Measurements from ENCODE around the gene CRCP. TPM values are rescaled to one million over a fixed set of nuclear protein-coding genes. Genes with fewer than 3 reads are reported as not detected.
"Not testable (repeated sequence)": the region's sequence is repeated elsewhere in the genome, so short reads cannot be mapped to it uniquely, and the experiment has no call there.

Gene CRCP
- total RNA-seq, 2 donors from 2014 or later = 37.9 to 48.1 TPM

GRCh38 chr7:66146701-66147100, 32.1 kb downstream of the CRCP start:
- Histone ChIP-seq H3K9me3 (no peaks in the 10 kb centered on the region), H3K27ac (peak overlapping the region in 1 of 2 donors; percentile 4), H3K27me3 (replicated peaks; ENCODE audit: insufficient read depth) (no peaks in the 10 kb centered on the region), H3K4me1 (replicated peaks) (no peaks in the 10 kb centered on the region), H3K36me3 (no peaks in the 10 kb centered on the region), H3K4me3 (no peak overlapping the region)
- no peak for TF ChIP-seq POLR2AphosphoS5 (IDR thresholded peaks at IDR 0.05)
- TF ChIP-seq CTCF (IDR thresholded peaks at IDR 0.05) = no peak
- TF ChIP-seq POLR2A (IDR thresholded peaks at IDR 0.05) = no peak
- intact Hi-C loops (cut with DNase I) = loop anchor here (10.0 kb wide), 1 partner anchor 348 kb away; no protein-coding TSS in a partner anchor
- DNase-seq (ENCODE audit: low spot score) = no peak
- 84% methylated on average over 5 of the region's 5 CpGs for WGBS

DNA sequence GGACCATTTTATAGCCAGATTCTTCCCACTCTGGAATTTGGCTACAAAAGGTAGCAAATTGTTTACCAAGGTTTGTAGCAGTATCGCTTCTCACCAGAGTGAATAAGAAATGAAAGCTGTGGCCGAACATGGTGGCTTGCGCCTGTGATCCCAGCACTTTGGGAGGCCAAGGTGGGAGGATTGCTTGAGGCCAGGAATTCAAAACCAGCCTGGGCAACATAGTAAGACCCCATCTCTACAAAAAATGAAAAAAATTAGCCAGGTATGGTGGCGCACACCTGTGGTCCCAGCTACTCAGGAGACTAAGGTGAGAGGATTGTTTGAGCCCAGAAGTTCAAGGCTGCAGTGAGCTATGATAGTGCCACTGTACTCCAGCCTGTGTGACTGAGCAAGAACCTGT, 33.0 kb downstream of the CRCP start:
- H3K4me3 ChIP-seq; H3K27me3 ChIP-seq (replicated peaks; ENCODE audit: insufficient read depth); H3K4me1 ChIP-seq (replicated peaks); H3K36me3 ChIP-seq; DNase-seq (ENCODE audit: low spot score); H3K9me3 ChIP-seq: not testable (repeated sequence)
- 98% methylated on average over 4 of the region's 4 CpGs for WGBS
- peak overlapping the region in 1 of 2 donors; percentile 48 for H3K27ac ChIP-seq
- intact Hi-C loops (cut with DNase I) = loop anchor here (2.0 to 10.0 kb wide), 2 partner anchors 57 to 347 kb away; partner anchors contain the start of gene TPST1

GRCh38 chr7:66150471-66150870, 35.8 kb downstream of the CRCP start:
- no peaks in the 10 kb centered on the region for H3K4me1 ChIP-seq (replicated peaks)

DNA sequence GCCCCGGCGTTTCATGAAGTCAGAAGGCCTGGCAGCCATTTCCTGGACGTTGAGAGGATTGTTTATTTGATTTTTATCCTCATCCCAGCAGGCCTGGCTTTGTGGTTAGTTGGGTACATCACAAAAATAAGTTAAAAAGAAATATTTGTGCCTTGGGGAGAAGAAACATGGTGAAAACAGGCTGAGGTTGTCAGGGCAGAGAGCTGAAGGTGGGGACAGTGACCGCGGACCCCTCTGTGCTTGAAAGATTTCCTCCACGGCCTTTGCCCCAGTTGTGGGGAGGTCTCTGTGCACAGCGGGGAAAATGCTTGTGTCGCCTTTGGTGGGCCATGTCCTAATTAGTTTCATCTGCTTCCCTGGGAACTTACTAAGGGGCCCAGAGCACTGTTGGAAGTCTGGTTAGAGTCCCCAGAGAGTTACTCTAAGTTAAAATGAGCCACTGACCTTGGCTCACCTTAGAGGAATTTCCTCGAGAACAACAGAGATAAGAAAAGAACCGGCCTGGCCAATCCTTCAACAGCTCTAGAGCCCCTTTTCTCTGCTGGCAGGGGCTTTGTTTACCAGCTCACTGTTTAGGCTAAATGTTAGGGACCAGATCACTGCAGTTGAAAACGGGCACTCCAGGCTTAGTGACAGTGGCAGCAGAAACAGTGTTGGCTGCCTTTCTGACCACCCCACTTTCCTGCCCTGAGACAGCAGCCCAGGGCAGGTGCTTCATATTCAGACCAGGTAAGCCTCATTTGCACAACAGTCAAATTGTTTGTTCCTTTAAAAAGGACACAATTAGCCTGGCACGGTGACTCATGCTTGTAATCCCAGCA, 37.9 kb downstream of the CRCP start:
- H3K9me3 ChIP-seq = no peaks in the 10 kb centered on the region
- WGBS = 48% methylated on average over 12 of the region's 12 CpGs
- no peak overlapping the region for H3K4me3 ChIP-seq
- TF ChIP-seq CTCF (IDR thresholded peaks at IDR 0.05) = no peak
- no peak for TF ChIP-seq POLR2AphosphoS5 (IDR thresholded peaks at IDR 0.05)
- no peak for TF ChIP-seq POLR2A (IDR thresholded peaks at IDR 0.05)
- H3K27me3 ChIP-seq (replicated peaks; ENCODE audit: insufficient read depth) = no peaks in the 10 kb centered on the region
- peaks cover 0 to 6% of the 10 kb centered on the region in 2 donors for H3K36me3 ChIP-seq
- no peak for DNase-seq (ENCODE audit: low spot score)
- intact Hi-C loops (cut with DNase I) = no loop called here
- H3K27ac ChIP-seq = peak overlapping the region; percentile 17 to 52
- no peaks in the 10 kb centered on the region for H3K4me1 ChIP-seq (replicated peaks)

More at GRCh38 chr7:66150471-66150870, 35.8 kb downstream of the CRCP start:
- 46% methylated on average over 3 of the region's 3 CpGs for WGBS
- Histone ChIP-seq H3K27ac (peak overlapping the region; percentile 32 to 33), H3K4me3 (no peak overlapping the region), H3K36me3 (peaks cover 0 to 6% of the 10 kb centered on the region in 2 donors), H3K27me3 (replicated peaks; ENCODE audit: insufficient read depth) (no peaks in the 10 kb centered on the region), H3K9me3 (no peaks in the 10 kb centered on the region)
- no peak for TF ChIP-seq POLR2AphosphoS5 (IDR thresholded peaks at IDR 0.05)
- TF ChIP-seq CTCF (IDR thresholded peaks at IDR 0.05) = no peak
- no peak for TF ChIP-seq POLR2A (IDR thresholded peaks at IDR 0.05)
- DNase-seq (ENCODE audit: low spot score) = no peak
- intact Hi-C loops (cut with DNase I) = no loop called here

- TF ChIP-seq POLR2A (IDR thresholded peaks at IDR 0.05) = no peak
- no peak for TF ChIP-seq POLR2AphosphoS5 (IDR thresholded peaks at IDR 0.05)
- TF ChIP-seq CTCF (IDR thresholded peaks at IDR 0.05) = no peak
- DNase-seq (ENCODE audit: low spot score) = no peak
- intact Hi-C loops (cut with DNase I) = no loop called here
- H3K4me3 ChIP-seq = no peak overlapping the region
- no peak overlapping the region for H3K27ac ChIP-seq
- H3K4me1 ChIP-seq (replicated peaks) = no peaks in the 10 kb centered on the region
- H3K27me3 ChIP-seq (replicated peaks; ENCODE audit: insufficient read depth) = no peaks in the 10 kb centered on the region
- WGBS = 97% methylated on average over 11 of the region's 11 CpGs
- peaks cover 0 to 6% of the 10 kb centered on the region in 2 donors for H3K36me3 ChIP-seq
- no peaks in the 10 kb centered on the region for H3K9me3 ChIP-seq
These were observed 39.0 kb downstream of the CRCP start for GRCh38 chr7:66153691-66154090.

DNA sequence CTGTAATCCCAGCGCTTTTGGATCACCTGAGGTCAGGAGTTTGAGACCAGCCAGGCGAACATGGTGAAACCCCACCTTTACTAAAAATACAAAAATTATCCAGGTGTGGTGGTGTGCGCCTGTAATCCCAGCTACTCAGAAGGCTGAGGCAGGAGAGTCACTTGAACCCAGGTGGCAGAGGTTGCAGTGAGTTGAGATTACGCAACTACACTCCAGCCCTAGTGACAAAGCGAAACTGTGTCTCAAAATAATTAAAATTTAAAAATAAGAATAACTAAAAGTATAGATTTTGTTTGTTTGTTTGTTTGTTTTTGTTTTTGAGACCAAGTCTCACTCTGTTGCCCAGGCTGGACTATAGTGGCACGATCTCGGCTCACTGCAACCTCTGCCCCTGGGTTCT, 41.4 kb downstream of the CRCP start:
- WGBS = 99% methylated on average over 7 of the region's 7 CpGs
- DNase-seq (ENCODE audit: low spot score); H3K4me1 ChIP-seq (replicated peaks); H3K27me3 ChIP-seq (replicated peaks; ENCODE audit: insufficient read depth); H3K27ac ChIP-seq; intact Hi-C loops (cut with DNase I); H3K9me3 ChIP-seq; H3K4me3 ChIP-seq; H3K36me3 ChIP-seq: not testable (repeated sequence)
